Peyer's patch (tissue), 4 donors: ENCODE results near the gene DSCAML1. TPM values are rescaled to one million over a fixed set of nuclear protein-coding genes. Genes with fewer than 3 reads are reported as not detected.

ENCODE experiments used
- DNase-seq, 3 donors: peaks; one replicate each; pipeline ENCODE4 v3.0.0-alpha.2; 2017 to 2019
- H3K27ac ChIP-seq, 4 donors: fragments of 200-600 bp; sonication (generic); one replicate each; pipeline ENCODE4 v1.5.1; 2016 to 2019
- H3K27me3 ChIP-seq, 2 donors: fragments of 200-600 bp; sonication (generic); one replicate each; pipeline ENCODE4 v1.5.1; 2019
- H3K36me3 ChIP-seq, 3 donors: fragments of 200-600 bp; sonication (generic); one replicate each; pipeline ENCODE4 v1.5.1; 2016 to 2019
- H3K4me1 ChIP-seq, 4 donors: fragments of 200-600 bp; sonication (generic); one replicate each; pipeline ENCODE4 v1.5.1; 2016 to 2019
- H3K4me3 ChIP-seq, 4 donors: fragments of 200-600 bp; sonication (generic); 1 replicate in 3 of 4; 2 replicates in 1 of 4; pipeline ENCODE4 v1.5.1; 2016 to 2019; ENCODE audit warnings: mild to moderate bottlenecking in 1 of 4
- H3K9me3 ChIP-seq, 4 donors: fragments of 200-600 bp; sonication (generic); one replicate each; pipeline ENCODE4 v1.5.1; 2016 to 2019; ENCODE audit warnings: mild to moderate bottlenecking in 1 of 4
- CTCF ChIP-seq, 6 experiments: fragments of 450-650 bp in 4 of 6; fragments of 200-600 bp in 2 of 6; sonication (generic) in 1 of 6; IDR thresholded peaks; one replicate each; pipeline ENCODE4 v1.5.1; 2017 to 2019; ENCODE audit warnings: antibody characterized with exemption in 6 of 6, mild to moderate bottlenecking in 3 of 6, moderate library complexity in 1 of 6
- POLR2A ChIP-seq, 2 donors: fragments of 450-650 bp; IDR thresholded peaks; one replicate each; pipeline ENCODE4 v1.5.1; 2017; ENCODE audit warnings: antibody characterized with exemption in 2 of 2, mild to moderate bottlenecking in 2 of 2, moderate library complexity in 2 of 2
- total RNA-seq, 4 donors: library from RNA; depleted of rRNA; stranded (reverse); fragments of >200 nt; gene quantifications; one replicate each; pipeline ENCODE4 v1.1.0, GENCODE V29; 2016

The DSCAML1 gene
- total RNA-seq, 4 donors from 2014 or later, result 0.18 to 5.8 (median 2.9) TPM

GRCh38 chr11:117520966-117521365, 276.1 kb downstream of the DSCAML1 start:
- no peak overlapping the region for H3K4me3 ChIP-seq
- no peak for DNase-seq
- no peaks in the 10 kb centered on the region for H3K27me3 ChIP-seq
- H3K36me3 ChIP-seq, result no peaks in the 10 kb centered on the region
- peaks cover 0 to 24% (median 7%) of the 10 kb centered on the region in 4 donors for H3K4me1 ChIP-seq
- no peaks in the 10 kb centered on the region for H3K9me3 ChIP-seq
- H3K27ac ChIP-seq, result no peak overlapping the region
- TF ChIP-seq CTCF (IDR thresholded peaks at IDR 0.05) (no peak), POLR2A (IDR thresholded peaks at IDR 0.05) (no peak)

- peaks cover 0 to 24% (median 7%) of the 10 kb centered on the region in 4 donors for H3K4me1 ChIP-seq
- peak overlapping the region in 3 of 4 donors; percentile 46 to 87 (median 79) for H3K27ac ChIP-seq
- H3K9me3 ChIP-seq, result no peaks in the 10 kb centered on the region
- DNase-seq, result no peak
- no peaks in the 10 kb centered on the region for H3K27me3 ChIP-seq
- no peaks in the 10 kb centered on the region for H3K36me3 ChIP-seq
- no peak for TF ChIP-seq POLR2A (IDR thresholded peaks at IDR 0.05)
- peak in 3 of 6 experiments; percentile 39 to 44 (median 42) for TF ChIP-seq CTCF (IDR thresholded peaks at IDR 0.05)
- H3K4me3 ChIP-seq, result no peak overlapping the region
Measured at GRCh38 chr11:117520201-117520600, 276.8 kb downstream of the DSCAML1 start.

- peak overlapping the region in 3 of 4 donors; percentile 46 to 87 (median 79) for H3K27ac ChIP-seq
- TF ChIP-seq POLR2A (IDR thresholded peaks at IDR 0.05) (no peak), CTCF (IDR thresholded peaks at IDR 0.05) (no peak)
- no peaks in the 10 kb centered on the region for H3K27me3 ChIP-seq
- H3K4me1 ChIP-seq, result peaks cover 0 to 24% (median 7%) of the 10 kb centered on the region in 4 donors
- no peaks in the 10 kb centered on the region for H3K36me3 ChIP-seq
- no peak overlapping the region for H3K4me3 ChIP-seq
- no peaks in the 10 kb centered on the region for H3K9me3 ChIP-seq
- peak in 1 of 3 donors; percentile 62 for DNase-seq
Measured at GRCh38 chr11:117519590-117519989, 277.4 kb downstream of the DSCAML1 start.

GRCh38 chr11:117519170-117519569, 277.8 kb downstream of the DSCAML1 start:
- DNase-seq, result peak in 2 of 3 donors; percentile 75 to 83
- TF ChIP-seq CTCF (IDR thresholded peaks at IDR 0.05) (peak in 3 of 6 experiments; percentile 31 to 43 (median 36)), POLR2A (IDR thresholded peaks at IDR 0.05) (no peak)
- Histone ChIP-seq H3K27me3 (no peaks in the 10 kb centered on the region), H3K36me3 (no peaks in the 10 kb centered on the region), H3K4me1 (peaks cover 0 to 24% (median 7%) of the 10 kb centered on the region in 4 donors), H3K27ac (peak overlapping the region in 3 of 4 donors; percentile 46 to 87 (median 79)), H3K4me3 (no peak overlapping the region), H3K9me3 (no peaks in the 10 kb centered on the region)

- TF ChIP-seq POLR2A (IDR thresholded peaks at IDR 0.05) (no peak), CTCF (IDR thresholded peaks at IDR 0.05) (no peak)
- H3K36me3 ChIP-seq, result no peaks in the 10 kb centered on the region
- H3K4me3 ChIP-seq, result no peak overlapping the region
- H3K27me3 ChIP-seq, result no peaks in the 10 kb centered on the region
- no peaks in the 10 kb centered on the region for H3K9me3 ChIP-seq
- H3K4me1 ChIP-seq, result peaks cover 0 to 24% (median 7%) of the 10 kb centered on the region in 4 donors
- no peak for DNase-seq
- peak overlapping the region in 1 of 4 donors; percentile 87 for H3K27ac ChIP-seq
Measured at GRCh38 chr11:117518455-117518854, 278.6 kb downstream of the DSCAML1 start.

- no peak for DNase-seq
- peaks cover 0 to 25% (median 7%) of the 10 kb centered on the region in 4 donors for H3K4me1 ChIP-seq
- no peak for TF ChIP-seq POLR2A (IDR thresholded peaks at IDR 0.05)
- no peak for TF ChIP-seq CTCF (IDR thresholded peaks at IDR 0.05)
- no peak overlapping the region for H3K27ac ChIP-seq
- H3K4me3 ChIP-seq, result no peak overlapping the region
- no peaks in the 10 kb centered on the region for H3K36me3 ChIP-seq
- H3K27me3 ChIP-seq, result no peaks in the 10 kb centered on the region
- H3K9me3 ChIP-seq, result no peaks in the 10 kb centered on the region
Measured at GRCh38 chr11:117517097-117517496, 279.9 kb downstream of the DSCAML1 start.
